GM23248 (cell line): ENCODE data around the gene CRYAB. TPM values are rescaled to one million over a fixed set of nuclear protein-coding genes. Genes with fewer than 3 reads are reported as not detected.

Experiments
- DNase-seq: peaks from one replicate; pipeline ENCODE4 v3.0.0-alpha.2; 2015
- H2AFZ ChIP-seq: fragments of 200-600 bp; sonication (generic); 2 replicates; pipeline ENCODE4 v1.6.1; 2016; ENCODE audit warnings: antibody characterized with exemption
- H3F3A ChIP-seq: fragments of 200-600 bp; sonication (generic); 2 replicates; pipeline ENCODE4 v1.6.1; 2016; ENCODE audit warnings: mild to moderate bottlenecking, antibody characterized with exemption, mixed run types; ENCODE audit not compliant: insufficient read depth
- H3K27ac ChIP-seq: fragments of 200-600 bp; sonication (generic); 2 replicates; pipeline ENCODE4 v1.5.1; 2016; ENCODE audit warnings: mild to moderate bottlenecking
- H3K27me3 ChIP-seq: fragments of 200-600 bp; sonication (generic); replicated peaks from 2 replicates; pipeline ENCODE4 v1.6.1; 2016; ENCODE audit warnings: mild to moderate bottlenecking; ENCODE audit not compliant: insufficient read depth
- H3K36me3 ChIP-seq: fragments of 200-600 bp; sonication (generic); 2 replicates; pipeline ENCODE4 v1.6.1; 2016; ENCODE audit warnings: low read depth, mild to moderate bottlenecking
- H3K4me1 ChIP-seq: fragments of 200-600 bp; sonication (generic); 2 replicates; pipeline ENCODE4 v1.6.1; 2016; ENCODE audit warnings: mild to moderate bottlenecking; ENCODE audit not compliant: insufficient read depth
- H3K4me2 ChIP-seq: fragments of 200-600 bp; sonication (generic); one replicate; pipeline ENCODE4 v1.6.1; 2016; ENCODE audit warnings: mild to moderate bottlenecking; ENCODE audit not compliant: unreplicated experiment
- H3K4me3 ChIP-seq: fragments of 200-600 bp; sonication (generic); 2 replicates; pipeline ENCODE4 v1.5.1; 2016; ENCODE audit warnings: mild to moderate bottlenecking
- H3K79me2 ChIP-seq: fragments of 200-600 bp; sonication (generic); 2 replicates; pipeline ENCODE4 v1.6.1; 2016; ENCODE audit warnings: mild to moderate bottlenecking; ENCODE audit not compliant: insufficient read depth
- H3K9ac ChIP-seq: fragments of 200-600 bp; sonication (generic); 2 replicates; pipeline ENCODE4 v1.6.1; 2016; ENCODE audit warnings: mild to moderate bottlenecking
- H3K9me2 ChIP-seq: fragments of 200-600 bp; sonication (generic); 2 replicates; pipeline ENCODE4 v1.6.1; 2016; ENCODE audit warnings: mixed run types, mild to moderate bottlenecking, moderate library complexity; ENCODE audit not compliant: insufficient read depth
- H3K9me3 ChIP-seq: fragments of 200-600 bp; sonication (generic); one replicate; pipeline ENCODE4 v1.6.1; 2017; ENCODE audit warnings: low read depth
- H4K20me1 ChIP-seq: fragments of 200-600 bp; sonication (generic); 2 replicates; pipeline ENCODE4 v1.6.0; 2016; ENCODE audit not compliant: insufficient read depth
- EZH2 ChIP-seq: fragments of 200-600 bp; sonication (generic); IDR thresholded peaks from 2 replicates; pipeline ENCODE4 v1.6.1; 2018; ENCODE audit warnings: antibody characterized with exemption, mild to moderate bottlenecking; ENCODE audit not compliant: insufficient read depth, poor library complexity, severe bottlenecking
- EZH2phosphoT487 ChIP-seq: fragments of 200-600 bp; sonication (generic); IDR thresholded peaks from 2 replicates; pipeline ENCODE4 v1.6.1; 2018; ENCODE audit warnings: antibody characterized with exemption, moderate library complexity, mild to moderate bottlenecking, low read depth; ENCODE audit not compliant: insufficient read depth
- WGBS, 2 experiments: methylation state at CpG; one replicate each; pipeline ENCODE4 v1.1.6; 2015 to 2017; ENCODE audit warnings: low lambda C conversion rate in 2 of 2, low coverage in 1 of 2; ENCODE audit errors: missing lambda C conversion rate in 2 of 2; 5-methylcytosine and 5-hydroxymethylcytosine counted together
- in situ Hi-C: fragments of 300-500 bp; cut with MboI; formaldehyde crosslinking; loops from 2 replicates; pipeline ENCODE4 v1.15.0; 2020
- polyA plus RNA-seq: library from polyadenylated mRNA; unstranded; fragments of >200 nt; fragmentation: Nextera tagmentation; extraction: Ambion mirVana; gene quantifications from 2 replicates; pipeline ENCODE4 v1.2.1, GENCODE V29; 2016
- small RNA-seq: library from RNA; depleted of rRNA; stranded (forward); fragments of <200 nt; gene quantifications from one replicate; pipeline ENCODE3, GENCODE V24; 2014; ENCODE audit warnings: low read depth, low replicate concordance
- total RNA-seq: library from RNA; depleted of rRNA; stranded (reverse); fragments of >200 nt; shearing (Covaris generic); gene quantifications from 2 replicates; pipeline ENCODE4 v1.2.3, GENCODE V29; 2014; rRNA removed

Gene CRYAB
- total and polyA plus RNA-seq, 2 experiments from 2014 or later: 91.0 to 455 TPM

- WGBS, 2 experiments: 1% methylated on average over 32 to 50 of the region's 51 CpGs
- H3K4me3 ChIP-seq: peak within 1 kb of the TSS; percentile 98
- H3K27me3 ChIP-seq: no peaks in the 10 kb centered on the region
- H3K9ac ChIP-seq: peak within 1 kb of the TSS; percentile 87
- H3K27ac ChIP-seq: peak within 1 kb of the TSS; percentile 66
- H4K20me1 ChIP-seq: no peaks in the 10 kb centered on the region
- peak within 1 kb of the TSS; percentile 99 for H2AFZ ChIP-seq
- in situ Hi-C loops: loop anchor here (10.0 kb wide), 1 partner anchor 124 kb away; no protein-coding TSS in a partner anchor
- H3K9me3 ChIP-seq: no peaks in the 10 kb centered on the region
- H3K9me2 ChIP-seq: no peaks in the 10 kb centered on the region
- TF ChIP-seq EZH2phosphoT487: no peak
- no peak for TF ChIP-seq EZH2
- peaks cover 15% of the 10 kb centered on the region for H3K36me3 ChIP-seq
- peak; percentile 83 for DNase-seq
- H3F3A ChIP-seq: no peaks in the 10 kb centered on the region
- peaks cover 13% of the 10 kb centered on the region for H3K4me1 ChIP-seq
- H3K4me2 ChIP-seq: peak within 1 kb of the TSS; percentile 98
- H3K79me2 ChIP-seq: peaks cover 21% of the 10 kb centered on the region
Measured at GRCh38 chr11:111870886-111871692, 40.5 kb downstream of the CRYAB start, which contains the start of gene ALG9. Gene ALG9 (minus strand): TSS chr11:111871581. CDS start chr11:111871482, 99 bp downstream.

- no peak for DNase-seq
- Histone ChIP-seq H3K9me2 (no peaks in the 10 kb centered on the region), H3F3A (no peaks in the 10 kb centered on the region), H2AFZ (peak overlapping the region; percentile 99), H3K4me1 (peaks cover 13% of the 10 kb centered on the region), H3K27ac (peak overlapping the region; percentile 66), H3K36me3 (peaks cover 16% of the 10 kb centered on the region), H3K9me3 (no peaks in the 10 kb centered on the region), H3K27me3 (no peaks in the 10 kb centered on the region), H3K4me2 (peak overlapping the region; percentile 98), H3K4me3 (peak overlapping the region; percentile 98), H4K20me1 (no peaks in the 10 kb centered on the region), H3K79me2 (peaks cover 21% of the 10 kb centered on the region), H3K9ac (peak overlapping the region; percentile 87)
- in situ Hi-C loops: loop anchor here (10.0 kb wide), 1 partner anchor 124 kb away; no protein-coding TSS in a partner anchor
- TF ChIP-seq EZH2phosphoT487 (no peak), EZH2 (no peak)
Measured at GRCh38 chr11:111870522-111870885, 41.1 kb downstream of the CRYAB start.

GRCh38 chr11:111870113-111870512, 41.5 kb downstream of the CRYAB start:
- in situ Hi-C loops: loop anchor here (10.0 kb wide), 1 partner anchor 125 kb away; no protein-coding TSS in a partner anchor
- Histone ChIP-seq H3K4me2 (peak overlapping the region; percentile 98), H3K27me3 (no peaks in the 10 kb centered on the region), H3F3A (no peaks in the 10 kb centered on the region), H2AFZ (peak overlapping the region; percentile 99; the same call in 1 of the 2 replicates), H3K4me1 (peaks cover 13% of the 10 kb centered on the region), H4K20me1 (no peaks in the 10 kb centered on the region), H3K4me3 (peak overlapping the region; percentile 98), H3K9me2 (no peaks in the 10 kb centered on the region), H3K9me3 (no peaks in the 10 kb centered on the region), H3K36me3 (peaks cover 20% of the 10 kb centered on the region), H3K9ac (no peak overlapping the region), H3K27ac (no peak overlapping the region), H3K79me2 (peaks cover 21% of the 10 kb centered on the region)
- WGBS, 2 experiments: 97 to 100% methylated on average over 1 of the region's 1 CpG
- TF ChIP-seq EZH2phosphoT487 (no peak), EZH2 (no peak)
- DNase-seq: no peak

GRCh38 chr11:111860257-111860656, 51.3 kb downstream of the CRYAB start:
- Histone ChIP-seq H3K4me2 (no peak overlapping the region), H3K36me3 (peaks cover 23% of the 10 kb centered on the region), H3K4me3 (no peak overlapping the region), H2AFZ (no peak overlapping the region), H3F3A (no peaks in the 10 kb centered on the region), H3K79me2 (no peaks in the 10 kb centered on the region), H3K9me3 (no peaks in the 10 kb centered on the region), H3K9me2 (no peaks in the 10 kb centered on the region), H3K27ac (no peak overlapping the region), H3K27me3 (no peaks in the 10 kb centered on the region), H3K9ac (no peak overlapping the region), H4K20me1 (no peaks in the 10 kb centered on the region), H3K4me1 (no peaks in the 10 kb centered on the region)
- in situ Hi-C loops: no loop called here
- TF ChIP-seq EZH2: no peak
- TF ChIP-seq EZH2phosphoT487: no peak
- WGBS, 2 experiments: 97 to 98% methylated on average over 3 of the region's 3 CpGs
- no peak for DNase-seq

Small RNAs within 50 kb of the gene (small RNA-seq; reads per million reads assigned to genes)
- gene C11orf52 (not detected), gene GNG5P3 (not detected), gene RNA5SP351 (not detected), gene RPL37AP8 (not detected)

Other genes starting within 250 kb of the CRYAB start
- gene PPP2R1B, start 145.4 kb downstream of the CRYAB start, total RNA-seq: 24.8 and 25.1 TPM in 2 replicates
- 22.1 and 26.2 TPM in 2 replicates for gene PPP2R1B, start 145.4 kb downstream of the CRYAB start, polyA plus RNA-seq
- gene ALG9, start 40.2 kb downstream of the CRYAB start, total RNA-seq: 36.3 and 42.4 TPM in 2 replicates
- gene ALG9, start 40.2 kb downstream of the CRYAB start, polyA plus RNA-seq: 24.5 and 24.7 TPM in 2 replicates
- gene FDXACB1, start 32.6 kb downstream of the CRYAB start, total RNA-seq: 1.4 and 2.2 TPM in 2 replicates
- gene FDXACB1, start 32.6 kb downstream of the CRYAB start, polyA plus RNA-seq: 2.1 TPM in 2 replicates
- 7.6 and 9.9 TPM in 2 replicates for gene CFAP68, start 32.2 kb downstream of the CRYAB start, total RNA-seq
- gene CFAP68, start 32.2 kb downstream of the CRYAB start, polyA plus RNA-seq: 20.2 and 23.8 TPM in 2 replicates
- 0.38 and 1.2 TPM in 2 replicates for gene HSPB2, start 964 bp upstream of the CRYAB start, total RNA-seq
- 7.5 and 8.4 TPM in 2 replicates for gene HSPB2, start 964 bp upstream of the CRYAB start, polyA plus RNA-seq
- 2.1 and 3.5 TPM in 2 replicates for gene C11orf52, start 7.1 kb upstream of the CRYAB start, total RNA-seq
- gene C11orf52, start 7.1 kb upstream of the CRYAB start, polyA plus RNA-seq: 0.78 and 1.2 TPM in 2 replicates
- 22.7 and 22.9 TPM in 2 replicates for gene DIXDC1, start 25.6 kb upstream of the CRYAB start, total RNA-seq
- 10.4 and 10.8 TPM in 2 replicates for gene DIXDC1, start 25.6 kb upstream of the CRYAB start, polyA plus RNA-seq
- 32.3 and 35.7 TPM in 2 replicates for gene DLAT, start 113.6 kb upstream of the CRYAB start, total RNA-seq
- 33.4 and 36.0 TPM in 2 replicates for gene DLAT, start 113.6 kb upstream of the CRYAB start, polyA plus RNA-seq
- gene PIH1D2, start 162.2 kb upstream of the CRYAB start, total RNA-seq: 0.86 and 1.0 TPM in 2 replicates
- gene PIH1D2, start 162.2 kb upstream of the CRYAB start, polyA plus RNA-seq: 2.2 and 2.3 TPM in 2 replicates
- gene NKAPD1, start 162.5 kb upstream of the CRYAB start, total RNA-seq: 20.6 and 39.4 TPM in 2 replicates
- gene NKAPD1, start 162.5 kb upstream of the CRYAB start, polyA plus RNA-seq: 26.1 and 28.1 TPM in 2 replicates
- gene TIMM8B, start 175.0 kb upstream of the CRYAB start, total RNA-seq: 27.1 and 33.8 TPM in 2 replicates
- gene TIMM8B, start 175.0 kb upstream of the CRYAB start, polyA plus RNA-seq: 103 and 106 TPM in 2 replicates
- 108 and 141 TPM in 2 replicates for gene SDHD, start 175.1 kb upstream of the CRYAB start, total RNA-seq
- gene SDHD, start 175.1 kb upstream of the CRYAB start, polyA plus RNA-seq: 185 and 186 TPM in 2 replicates